ENCODE results near the gene PCCB.
"Not testable (repeated sequence)": the region's sequence is repeated elsewhere in the genome, so short reads cannot be mapped to it uniquely, and the experiment has no call there.

The PCCB gene

GRCh38 chr3:136262559-136262958 is 12.4 kb downstream of the PCCB start:
- Histone ChIP-seq H3K27ac (ENCODE audit: low read length) (no peak overlapping the region), H3K79me2 (ENCODE audit: low read length) (no peaks in the 10 kb centered on the region), H3K36me3 (replicated peaks; ENCODE audit: low read depth, low read length) (peaks cover 21% of the 10 kb centered on the region), H3K9me3 (ENCODE audit: insufficient read depth, low read length) (no peaks in the 10 kb centered on the region), H3K9ac (ENCODE audit: low read length) (no peak overlapping the region), H4K20me1 (ENCODE audit: insufficient read depth, low read length) (no peaks in the 10 kb centered on the region), H3K4me2 (ENCODE audit: low read length) (no peak overlapping the region), H2AFZ (ENCODE audit: low read depth, low read length) (no peak overlapping the region), H3K4me1 (ENCODE audit: low read length) (peaks cover 7% of the 10 kb centered on the region), H3K27me3 (ENCODE audit: low read depth, low read length) (no peaks in the 10 kb centered on the region), H3K4me3 (ENCODE audit: low read length) (no peak overlapping the region)
- no peak for TF ChIP-seq CTCF (IDR thresholded peaks at IDR 0.05; ENCODE audit: low read depth, low read length)
- TF ChIP-seq EZH2phosphoT487 (IDR thresholded peaks at IDR 0.05; ENCODE audit: low read depth): no peak

GRCh38 chr3:136263251-136263650 is 13.1 kb downstream of the PCCB start:
- TF ChIP-seq CTCF (IDR thresholded peaks at IDR 0.05; ENCODE audit: low read depth, low read length) (no peak), EZH2phosphoT487 (IDR thresholded peaks at IDR 0.05; ENCODE audit: low read depth) (no peak)
- Histone ChIP-seq H3K36me3 (replicated peaks; ENCODE audit: low read depth, low read length) (peaks cover 21% of the 10 kb centered on the region), H3K79me2 (ENCODE audit: low read length) (no peaks in the 10 kb centered on the region), H3K9ac (ENCODE audit: low read length) (no peak overlapping the region), H3K27me3 (ENCODE audit: low read depth, low read length) (no peaks in the 10 kb centered on the region), H3K4me2 (ENCODE audit: low read length) (no peak overlapping the region), H3K4me1 (ENCODE audit: low read length) (peaks cover 7% of the 10 kb centered on the region), H3K9me3 (ENCODE audit: insufficient read depth, low read length) (no peaks in the 10 kb centered on the region), H2AFZ (ENCODE audit: low read depth, low read length) (no peak overlapping the region), H4K20me1 (ENCODE audit: insufficient read depth, low read length) (no peaks in the 10 kb centered on the region), H3K4me3 (ENCODE audit: low read length) (no peak overlapping the region), H3K27ac (ENCODE audit: low read length) (no peak overlapping the region)

- Histone ChIP-seq H3K36me3 (replicated peaks; ENCODE audit: low read depth, low read length) (peaks cover 12% of the 10 kb centered on the region), H3K4me1 (ENCODE audit: low read length) (peaks cover 13% of the 10 kb centered on the region)
- H4K20me1 ChIP-seq (ENCODE audit: insufficient read depth, low read length); H3K9me3 ChIP-seq (ENCODE audit: insufficient read depth, low read length); H3K27me3 ChIP-seq (ENCODE audit: low read depth, low read length); H3K79me2 ChIP-seq (ENCODE audit: low read length); H2AFZ ChIP-seq (ENCODE audit: low read depth, low read length); H3K4me3 ChIP-seq (ENCODE audit: low read length); H3K9ac ChIP-seq (ENCODE audit: low read length); H3K4me2 ChIP-seq (ENCODE audit: low read length); H3K27ac ChIP-seq (ENCODE audit: low read length): not testable (repeated sequence)
Measured at GRCh38 chr3:136266468-136267125, 16.5 kb downstream of the PCCB start.

GRCh38 chr3:136267235-136267634 is 17.1 kb downstream of the PCCB start:
- no peak overlapping the region for H3K27ac ChIP-seq (ENCODE audit: low read length)

More at GRCh38 chr3:136267235-136267634, 17.1 kb downstream of the PCCB start:
- TF ChIP-seq EZH2phosphoT487 (IDR thresholded peaks at IDR 0.05; ENCODE audit: low read depth) (no peak), CTCF (IDR thresholded peaks at IDR 0.05; ENCODE audit: low read depth, low read length) (no peak)
- no peak overlapping the region for H3K4me2 ChIP-seq (ENCODE audit: low read length)
- H3K4me1 ChIP-seq (ENCODE audit: low read length): peaks cover 13% of the 10 kb centered on the region
- no peak overlapping the region for H3K4me3 ChIP-seq (ENCODE audit: low read length)
- H2AFZ ChIP-seq (ENCODE audit: low read depth, low read length): no peak overlapping the region
- H3K9me3 ChIP-seq (ENCODE audit: insufficient read depth, low read length): no peaks in the 10 kb centered on the region
- H3K27me3 ChIP-seq (ENCODE audit: low read depth, low read length): no peaks in the 10 kb centered on the region
- peaks cover 9% of the 10 kb centered on the region for H3K79me2 ChIP-seq (ENCODE audit: low read length)
- peaks cover 10% of the 10 kb centered on the region for H3K36me3 ChIP-seq (replicated peaks; ENCODE audit: low read depth, low read length)
- H4K20me1 ChIP-seq (ENCODE audit: insufficient read depth, low read length): no peaks in the 10 kb centered on the region
- no peak overlapping the region for H3K9ac ChIP-seq (ENCODE audit: low read length)

All from OCI-LY3 (cell line).